SK-N-DZ (cell line): ENCODE results near the gene CLMN.

Source experiments
- DNase-seq: peaks from one replicate; pipeline ENCODE4 v3.0.0-alpha.2; 2015; ENCODE audit warnings: low spot score

Gene CLMN

GRCh38 chr14:95341564-95341963, 21.9 kb upstream of the CLMN start:
- DNase-seq = no peak

GRCh38 chr14:95341115-95341514, 21.4 kb upstream of the CLMN start:
- no peak for DNase-seq

GRCh38 chr14:95340201-95340697, 20.5 kb upstream of the CLMN start:
- DNase-seq = no peak

GRCh38 chr14:95339301-95339865, 19.7 kb upstream of the CLMN start:
- DNase-seq = no peak

- DNase-seq = no peak
Measured at GRCh38 chr14:95338436-95338835, 18.7 kb upstream of the CLMN start.

GRCh38 chr14:95337041-95337595, 17.4 kb upstream of the CLMN start:
- no peak for DNase-seq

GRCh38 chr14:95336192-95336760, 16.6 kb upstream of the CLMN start:
- DNase-seq = no peak

GRCh38 chr14:95335071-95335470, 15.4 kb upstream of the CLMN start:
- no peak for DNase-seq

- DNase-seq = no peak
Measured at GRCh38 chr14:95334044-95334443, 14.3 kb upstream of the CLMN start.

- DNase-seq = no peak
Measured at GRCh38 chr14:95332641-95333040, 12.9 kb upstream of the CLMN start.

- DNase-seq = no peak
Measured at GRCh38 chr14:95331708-95332408, 12.2 kb upstream of the CLMN start.

- DNase-seq = peak; percentile 69
Measured at GRCh38 chr14:95330591-95331370, 11.1 kb upstream of the CLMN start.

GRCh38 chr14:95329941-95330340, 10.2 kb upstream of the CLMN start:
- no peak for DNase-seq

GRCh38 chr14:95328729-95329503, 9.2 kb upstream of the CLMN start:
- DNase-seq = peak; percentile 47

- DNase-seq = no peak
Measured at GRCh38 chr14:95327558-95328374, 8.1 kb upstream of the CLMN start.

GRCh38 chr14:95326987-95327386, 7.3 kb upstream of the CLMN start:
- DNase-seq = no peak

- DNase-seq = no peak
Measured at GRCh38 chr14:95323917-95324316, 4.2 kb upstream of the CLMN start.

GRCh38 chr14:95323361-95323760, 3.7 kb upstream of the CLMN start:
- no peak for DNase-seq

GRCh38 chr14:95322651-95323050, 2.9 kb upstream of the CLMN start:
- DNase-seq = no peak
